H9 (cell line): Measurements from ENCODE around the gene HS1BP3. TPM values are rescaled to one million over a fixed set of nuclear protein-coding genes. Genes with fewer than 3 reads are reported as not detected.
A peak's percentile ranks its signal among the peaks of the same experiment; 100 is the strongest.

Experiments used
- DNase-seq: peaks from one replicate; pipeline ENCODE4 v3.0.0-alpha.2; 2017
- H2AFZ ChIP-seq: one replicate; pipeline ENCODE4 v1.6.1; 2013; ENCODE audit warnings: mild to moderate bottlenecking, low read length, control low read depth, moderate library complexity
- H2AK5ac ChIP-seq: 2 replicates; pipeline ENCODE4 v1.6.1; 2013; ENCODE audit warnings: low read length, control low read depth, mixed read lengths; ENCODE audit not compliant: insufficient read length
- H2BK120ac ChIP-seq: one replicate; pipeline ENCODE4 v1.6.1; 2013; ENCODE audit warnings: low read depth, mild to moderate bottlenecking, low read length, control low read depth, inconsistent platforms; ENCODE audit not compliant: poor library complexity, severe bottlenecking
- H2BK12ac ChIP-seq: 2 replicates; pipeline ENCODE4 v1.6.1; 2013; ENCODE audit warnings: low read length, control low read depth, mixed read lengths, low read depth; ENCODE audit not compliant: insufficient read length
- H2BK15ac ChIP-seq: 2 replicates; pipeline ENCODE4 v1.6.1; 2013; ENCODE audit warnings: low read depth, low read length, control low read depth
- H2BK20ac ChIP-seq: one replicate; pipeline ENCODE4 v1.6.1; 2013; ENCODE audit warnings: low read depth, mild to moderate bottlenecking, low read length, control low read depth, inconsistent platforms; ENCODE audit not compliant: poor library complexity, severe bottlenecking
- H2BK5ac ChIP-seq: 2 replicates; pipeline ENCODE4 v1.6.1; 2013; ENCODE audit warnings: low read length, control low read depth, mixed read lengths; ENCODE audit not compliant: insufficient read length
- H3K14ac ChIP-seq: 2 replicates; pipeline ENCODE4 v1.6.1; 2013; ENCODE audit warnings: low read length, control low read depth; ENCODE audit not compliant: insufficient read depth
- H3K18ac ChIP-seq: 2 replicates; pipeline ENCODE4 v1.6.1; 2013; ENCODE audit warnings: low read depth, mild to moderate bottlenecking, mixed read lengths, low read length, control low read depth; ENCODE audit not compliant: insufficient read length
- H3K23ac ChIP-seq: 2 replicates; pipeline ENCODE4 v1.6.1; 2013; ENCODE audit warnings: low read length, control low read depth, mixed read lengths, low read depth; ENCODE audit not compliant: insufficient read length
- H3K23me2 ChIP-seq: 2 replicates; pipeline ENCODE4 v1.6.1; 2013; ENCODE audit warnings: low read depth, mild to moderate bottlenecking, mixed read lengths, low read length, control low read depth; ENCODE audit not compliant: insufficient read length, poor library complexity, severe bottlenecking
- H3K27ac ChIP-seq: 2 replicates; pipeline ENCODE4 v1.5.1; 2013; ENCODE audit warnings: low read length, control low read depth, mixed read lengths, low read depth; ENCODE audit not compliant: insufficient read length
- H3K27me3 ChIP-seq: 2 replicates; pipeline ENCODE4 v1.6.1; 2013; ENCODE audit warnings: low read length, control low read depth, inconsistent platforms; ENCODE audit not compliant: insufficient read depth
- H3K4ac ChIP-seq: 2 replicates; pipeline ENCODE4 v1.6.1; 2013; ENCODE audit warnings: low read depth, mild to moderate bottlenecking, control low read depth, inconsistent platforms, low read length, moderate library complexity
- H3K4me1 ChIP-seq: 2 replicates; pipeline ENCODE4 v1.6.1; 2013; ENCODE audit warnings: low read length, control low read depth, inconsistent platforms; ENCODE audit not compliant: insufficient read depth
- H3K4me2 ChIP-seq: 2 replicates; pipeline ENCODE4 v1.6.1; 2013; ENCODE audit warnings: low read length, control low read depth, mixed read lengths; ENCODE audit not compliant: insufficient read length, insufficient read depth
- H3K56ac ChIP-seq: 2 replicates; pipeline ENCODE4 v1.6.1; 2013; ENCODE audit warnings: low read depth, mild to moderate bottlenecking, mixed read lengths, low read length, control low read depth; ENCODE audit not compliant: insufficient read length
- H3K79me1 ChIP-seq: 2 replicates; pipeline ENCODE4 v1.6.1; 2013; ENCODE audit warnings: low read depth, mild to moderate bottlenecking, moderate library complexity, low read length, control low read depth, inconsistent platforms; ENCODE audit not compliant: insufficient read depth, poor library complexity, severe bottlenecking
- H3K79me2 ChIP-seq: 2 replicates; pipeline ENCODE4 v1.6.1; 2013; ENCODE audit warnings: low read length, control low read depth, inconsistent platforms; ENCODE audit not compliant: insufficient read depth
- H3K9ac ChIP-seq: 2 replicates; pipeline ENCODE4 v1.6.1; 2013; ENCODE audit warnings: low read length, control low read depth, mixed read lengths; ENCODE audit not compliant: insufficient read length; ENCODE audit errors: extremely low read depth
- H3K9me3 ChIP-seq: one replicate; pipeline ENCODE4 v1.6.1; 2013; ENCODE audit warnings: low read depth, low read length, inconsistent platforms; ENCODE audit not compliant: control insufficient read depth
- H3T11ph ChIP-seq: one replicate; pipeline ENCODE4 v1.6.1; 2013; ENCODE audit warnings: mild to moderate bottlenecking, low read length, control low read depth, inconsistent platforms
- H4K20me1 ChIP-seq: one replicate; pipeline ENCODE4 v1.6.1; 2013; ENCODE audit not compliant: control insufficient read depth, insufficient read length, insufficient read depth
- H4K5ac ChIP-seq: 2 replicates; pipeline ENCODE4 v1.6.1; 2013; ENCODE audit warnings: low read depth, mild to moderate bottlenecking, mixed read lengths, low read length, control low read depth; ENCODE audit not compliant: insufficient read length
- H4K8ac ChIP-seq: replicated peaks from 2 replicates; pipeline ENCODE4 v1.6.1; 2013; ENCODE audit warnings: low read length, control low read depth, mixed read lengths, low read depth; ENCODE audit not compliant: insufficient read length
- H4K91ac ChIP-seq: 2 replicates; pipeline ENCODE4 v1.6.1; 2013; ENCODE audit warnings: low read depth, mild to moderate bottlenecking, moderate library complexity, mixed read lengths, low read length, control low read depth; ENCODE audit not compliant: insufficient read length
- H3K27ac Mint-ChIP-seq, 3 experiments: 2 replicates in 2 of 3; 3 replicates in 1 of 3; pipeline ENCODE4 v1.8.0; 2020 to 2021; ENCODE audit warnings: mixed read lengths in 3 of 3, mild to moderate bottlenecking in 1 of 3, moderate library complexity in 1 of 3
- H3K27me3 Mint-ChIP-seq: 2 replicates; pipeline ENCODE4 v1.8.0; 2021; ENCODE audit warnings: low read depth, mild to moderate bottlenecking, moderate library complexity, mixed read lengths
- H3K36me3 Mint-ChIP-seq, 3 experiments: 2 replicates in 2 of 3; 3 replicates in 1 of 3; pipeline ENCODE4 v1.8.0; 2020 to 2021; ENCODE audit warnings: low read depth in 3 of 3, mixed read lengths in 3 of 3; ENCODE audit not compliant: insufficient read depth in 1 of 3
- H3K4me1 Mint-ChIP-seq, 2 experiments: 2 replicates each; pipeline ENCODE4 v1.8.0; 2020; ENCODE audit warnings: mixed read lengths in 2 of 2
- H3K4me3 Mint-ChIP-seq, 2 experiments: 2 replicates in 1 of 2; 3 replicates in 1 of 2; pipeline ENCODE4 v1.8.0; 2020 to 2021; ENCODE audit warnings: mild to moderate bottlenecking in 2 of 2, mixed read lengths in 2 of 2, moderate library complexity in 1 of 2
- H3K9me3 Mint-ChIP-seq, 2 experiments: 2 replicates in 1 of 2; 3 replicates in 1 of 2; pipeline ENCODE4 v1.8.0; 2020; ENCODE audit warnings: mild to moderate bottlenecking in 2 of 2, mixed read lengths in 2 of 2, moderate library complexity in 1 of 2
- WGBS: extraction: QIAGEN DNeasy Blood & Tissue Kit; methylation state at CpG from one replicate; pipeline ENCODE4 v1.1.7; 2013; ENCODE audit warnings: missing lambda C conversion rate, low lambda C conversion rate, mixed read lengths; ENCODE audit not compliant: insufficient read length; ENCODE audit errors: extremely low coverage; 5-methylcytosine and 5-hydroxymethylcytosine counted together
- total RNA-seq: library from RNA; stranded (reverse); gene quantifications from 2 replicates; pipeline ENCODE4 v1.2.1, GENCODE V29; 2021
- TF ChIP-seq, protein P1 (sequence below): fragments of 200-600 bp; sonication (generic); conservative IDR thresholded peaks from 3 replicates; pipeline ENCODE4 v1.8.0; 2021; ENCODE audit warnings: antibody characterized with exemption, mild to moderate bottlenecking

HS1BP3 gene
- total RNA-seq, 1 experiment from 2014 or later = 11.1 TPM

DNA sequence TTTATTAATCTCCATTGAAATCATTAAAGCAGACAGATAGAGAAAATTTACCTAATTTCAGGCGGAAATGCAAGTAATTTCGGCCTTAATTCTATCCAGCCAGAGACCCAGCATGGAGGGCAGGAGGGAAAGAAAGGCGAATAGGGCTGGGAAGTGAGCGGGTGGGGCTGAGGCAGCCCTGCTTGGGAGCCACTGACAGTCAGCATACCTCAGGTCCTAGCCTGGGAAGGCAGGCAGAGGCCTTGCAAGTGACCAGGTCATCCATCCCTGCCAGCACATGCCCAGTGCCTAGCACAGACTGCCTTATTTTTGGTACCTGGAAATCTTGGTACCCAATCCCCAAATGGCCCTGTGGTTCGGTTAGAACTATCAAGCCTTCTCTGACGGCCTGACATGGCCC lies 17.6 kb upstream of the HS1BP3 start:
- Mint-ChIP-seq H3K4me3 (peak overlapping the region in 1 of 2 experiments; percentile 71; a peak in 3 of 5 replicates), H3K27ac (no peak overlapping the region), H3K9me3 (peaks cover 2 to 3% of the 10 kb centered on the region in 2 experiments; a peak in 2 of 5 replicates), H3K4me1 (peaks cover 28 to 65% of the 10 kb centered on the region in 2 experiments), H3K27me3 (peaks cover 96% of the 10 kb centered on the region), H3K36me3 (peaks cover 0 to 2% (median 0%) of the 10 kb centered on the region in 3 experiments; a peak in 1 of 7 replicates)
- H2BK120ac ChIP-seq = no peak overlapping the region
- no peak overlapping the region for H2AK5ac ChIP-seq
- H3K4ac ChIP-seq = no peak overlapping the region
- TF ChIP-seq, protein P1, sequence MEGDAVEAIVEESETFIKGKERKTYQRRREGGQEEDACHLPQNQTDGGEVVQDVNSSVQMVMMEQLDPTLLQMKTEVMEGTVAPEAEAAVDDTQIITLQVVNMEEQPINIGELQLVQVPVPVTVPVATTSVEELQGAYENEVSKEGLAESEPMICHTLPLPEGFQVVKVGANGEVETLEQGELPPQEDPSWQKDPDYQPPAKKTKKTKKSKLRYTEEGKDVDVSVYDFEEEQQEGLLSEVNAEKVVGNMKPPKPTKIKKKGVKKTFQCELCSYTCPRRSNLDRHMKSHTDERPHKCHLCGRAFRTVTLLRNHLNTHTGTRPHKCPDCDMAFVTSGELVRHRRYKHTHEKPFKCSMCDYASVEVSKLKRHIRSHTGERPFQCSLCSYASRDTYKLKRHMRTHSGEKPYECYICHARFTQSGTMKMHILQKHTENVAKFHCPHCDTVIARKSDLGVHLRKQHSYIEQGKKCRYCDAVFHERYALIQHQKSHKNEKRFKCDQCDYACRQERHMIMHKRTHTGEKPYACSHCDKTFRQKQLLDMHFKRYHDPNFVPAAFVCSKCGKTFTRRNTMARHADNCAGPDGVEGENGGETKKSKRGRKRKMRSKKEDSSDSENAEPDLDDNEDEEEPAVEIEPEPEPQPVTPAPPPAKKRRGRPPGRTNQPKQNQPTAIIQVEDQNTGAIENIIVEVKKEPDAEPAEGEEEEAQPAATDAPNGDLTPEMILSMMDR = no peak
- no peak overlapping the region for H2BK12ac ChIP-seq
- H2AFZ ChIP-seq = no peak overlapping the region
- H3K23me2 ChIP-seq = peaks cover 18% of the 10 kb centered on the region
- H3K79me2 ChIP-seq = no peaks in the 10 kb centered on the region
- no peaks in the 10 kb centered on the region for H4K20me1 ChIP-seq
- no peak overlapping the region for H3K14ac ChIP-seq
- no peak overlapping the region for H4K91ac ChIP-seq
- no peaks in the 10 kb centered on the region for H3K79me1 ChIP-seq
- no peak overlapping the region for H2BK20ac ChIP-seq
- no peak overlapping the region for H4K5ac ChIP-seq
- no peak overlapping the region for H3K27ac ChIP-seq
- H3T11ph ChIP-seq = no peak overlapping the region
- H4K8ac ChIP-seq = no peak overlapping the region
- no CpG with 5 or more reads among the region's 6 CpGs for WGBS
- H3K9ac ChIP-seq = no peak overlapping the region
- peaks cover 4% of the 10 kb centered on the region; the same call in 1 of the 2 replicates for H3K4me1 ChIP-seq
- no peak overlapping the region for H3K56ac ChIP-seq
- H2BK5ac ChIP-seq = no peak overlapping the region
- H3K4me2 ChIP-seq = no peak overlapping the region
- no peaks in the 10 kb centered on the region for H3K9me3 ChIP-seq
- no peak overlapping the region for H3K23ac ChIP-seq
- no peak overlapping the region for H2BK15ac ChIP-seq
- H3K18ac ChIP-seq = no peak overlapping the region
- no peak for DNase-seq
- peaks cover 88% of the 10 kb centered on the region for H3K27me3 ChIP-seq
